ENCODE results near the gene TBX1. TPM values are rescaled to one million over a fixed set of nuclear protein-coding genes. Genes with fewer than 3 reads are reported as not detected.

The TBX1 gene
- total RNA-seq, 4 donors from 2014 or later = 1.6 to 7.0 (median 4.8) TPM

- WGBS = 16% methylated on average over 31 of the region's 43 CpGs
- H3K4me1 ChIP-seq = peaks cover 74% of the 10 kb centered on the region
Measured at GRCh38 chr22:19759427-19760057, 1.0 kb upstream of the TBX1 start.

DNA sequence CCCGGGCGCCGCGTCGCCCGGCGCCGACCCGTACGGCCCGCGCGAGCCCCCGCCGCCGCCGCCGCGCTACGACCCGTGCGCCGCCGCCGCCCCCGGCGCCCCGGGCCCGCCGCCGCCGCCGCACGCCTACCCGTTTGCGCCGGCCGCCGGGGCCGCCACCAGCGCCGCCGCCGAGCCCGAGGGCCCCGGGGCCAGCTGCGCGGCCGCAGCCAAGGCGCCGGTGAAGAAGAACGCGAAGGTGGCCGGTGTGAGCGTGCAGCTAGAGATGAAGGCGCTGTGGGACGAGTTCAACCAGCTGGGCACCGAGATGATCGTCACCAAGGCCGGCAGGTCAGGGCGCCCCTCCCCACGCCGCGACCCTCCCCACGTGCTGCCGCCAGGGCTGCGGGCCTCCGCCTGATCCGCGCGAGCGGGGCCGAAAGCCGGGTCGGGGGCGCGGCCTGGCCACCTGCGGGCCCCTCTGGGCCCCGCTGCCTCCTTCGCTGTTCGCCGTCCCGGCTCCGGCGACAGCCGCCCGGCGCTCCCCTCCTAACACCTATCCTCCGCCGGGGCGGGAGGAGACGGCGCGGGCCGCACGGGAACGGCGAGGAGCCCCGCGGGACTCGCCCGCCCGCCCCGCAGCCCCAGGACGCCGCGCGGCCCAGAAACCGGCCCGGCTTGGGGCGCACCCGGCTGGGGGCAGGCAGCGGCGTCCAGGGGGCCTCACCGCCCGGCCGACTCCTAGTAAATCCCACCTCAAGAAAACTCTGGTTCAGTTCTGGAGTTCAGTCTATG is 560 bp downstream of the TBX1 start:
- TF ChIP-seq POLR2A (IDR thresholded peaks at IDR 0.05) = no peak
- TF ChIP-seq EP300 (IDR thresholded peaks at IDR 0.05) = no peak
- TF ChIP-seq, protein P1, sequence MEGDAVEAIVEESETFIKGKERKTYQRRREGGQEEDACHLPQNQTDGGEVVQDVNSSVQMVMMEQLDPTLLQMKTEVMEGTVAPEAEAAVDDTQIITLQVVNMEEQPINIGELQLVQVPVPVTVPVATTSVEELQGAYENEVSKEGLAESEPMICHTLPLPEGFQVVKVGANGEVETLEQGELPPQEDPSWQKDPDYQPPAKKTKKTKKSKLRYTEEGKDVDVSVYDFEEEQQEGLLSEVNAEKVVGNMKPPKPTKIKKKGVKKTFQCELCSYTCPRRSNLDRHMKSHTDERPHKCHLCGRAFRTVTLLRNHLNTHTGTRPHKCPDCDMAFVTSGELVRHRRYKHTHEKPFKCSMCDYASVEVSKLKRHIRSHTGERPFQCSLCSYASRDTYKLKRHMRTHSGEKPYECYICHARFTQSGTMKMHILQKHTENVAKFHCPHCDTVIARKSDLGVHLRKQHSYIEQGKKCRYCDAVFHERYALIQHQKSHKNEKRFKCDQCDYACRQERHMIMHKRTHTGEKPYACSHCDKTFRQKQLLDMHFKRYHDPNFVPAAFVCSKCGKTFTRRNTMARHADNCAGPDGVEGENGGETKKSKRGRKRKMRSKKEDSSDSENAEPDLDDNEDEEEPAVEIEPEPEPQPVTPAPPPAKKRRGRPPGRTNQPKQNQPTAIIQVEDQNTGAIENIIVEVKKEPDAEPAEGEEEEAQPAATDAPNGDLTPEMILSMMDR (IDR thresholded peaks at IDR 0.05) = no peak
- no peak for TF ChIP-seq POLR2AphosphoS5 (IDR thresholded peaks at IDR 0.05)
- DNase-seq (ENCODE audit: low spot score in 2 of 2) = no peak
- Histone ChIP-seq H3K36me3 (no peaks in the 10 kb centered on the region), H3K27me3 (peaks cover 47% of the 10 kb centered on the region), H3K27ac (peak overlapping the region; percentile 39), H3K9me3 (no peaks in the 10 kb centered on the region), H3K4me3 (peak overlapping the region; percentile 51), H3K4me1 (peaks cover 70% of the 10 kb centered on the region)
- WGBS = 4% methylated on average over 18 of the region's 117 CpGs

More at GRCh38 chr22:19759427-19760057, 1.0 kb upstream of the TBX1 start:
- no peak for DNase-seq (ENCODE audit: low spot score in 2 of 2)
- H3K4me3 ChIP-seq = peak overlapping the region; percentile 51
- peak overlapping the region; percentile 22 for H3K27ac ChIP-seq
- H3K9me3 ChIP-seq = no peaks in the 10 kb centered on the region
- H3K36me3 ChIP-seq = no peaks in the 10 kb centered on the region
- TF ChIP-seq POLR2AphosphoS5 (IDR thresholded peaks at IDR 0.05) (no peak), POLR2A (IDR thresholded peaks at IDR 0.05) (no peak), EP300 (IDR thresholded peaks at IDR 0.05) (no peak)
- TF ChIP-seq, protein P1 (IDR thresholded peaks at IDR 0.05) = no peak
- H3K27me3 ChIP-seq = peaks cover 63% of the 10 kb centered on the region

DNA sequence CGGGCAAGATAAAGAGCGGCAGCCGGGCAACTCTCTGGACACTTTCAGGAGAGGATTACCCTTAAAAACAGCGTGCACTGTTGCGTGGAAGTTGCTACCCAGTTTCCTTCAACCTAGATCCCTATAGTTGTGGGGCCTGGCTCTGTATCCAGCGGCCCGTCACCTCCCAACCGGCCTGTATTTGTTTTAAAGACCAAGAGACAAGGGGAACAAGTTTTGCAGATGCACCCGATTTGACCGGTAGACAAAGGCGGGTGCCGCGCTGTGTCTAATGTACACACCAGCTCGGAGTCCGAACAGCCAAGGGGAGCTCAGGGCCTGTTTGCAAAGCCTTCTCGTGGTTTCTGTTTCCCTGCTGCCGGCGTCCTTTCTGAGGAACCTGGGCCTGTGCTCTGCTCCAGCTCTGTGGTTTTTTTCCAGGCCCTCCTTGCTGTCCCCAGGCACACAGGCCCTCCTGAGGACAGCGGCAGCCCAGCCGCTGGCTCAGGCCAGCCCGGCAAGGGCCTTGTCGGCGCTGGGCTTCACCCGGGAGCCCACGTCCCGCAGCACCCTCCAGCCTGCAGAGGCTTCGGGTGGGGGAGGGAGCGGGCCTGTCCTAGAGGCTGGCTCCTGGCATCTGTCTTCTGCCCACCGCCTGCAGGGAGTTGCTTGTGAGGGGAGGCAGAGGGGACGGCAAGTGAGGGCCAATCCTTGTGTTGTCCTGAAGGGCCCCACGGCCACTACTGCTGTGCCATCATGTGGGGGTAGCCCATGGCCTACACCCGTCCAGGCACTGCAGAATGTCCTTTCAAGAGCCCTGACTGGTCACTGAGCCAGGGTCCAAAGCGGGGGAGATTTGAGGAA is 1.4 kb downstream of the TBX1 start:
- Histone ChIP-seq H3K27ac (peak overlapping the region; percentile 39), H3K4me1 (peaks cover 67% of the 10 kb centered on the region), H3K27me3 (peaks cover 42% of the 10 kb centered on the region), H3K4me3 (peak overlapping the region; percentile 51), H3K36me3 (no peaks in the 10 kb centered on the region), H3K9me3 (no peaks in the 10 kb centered on the region)
- 80% methylated on average over 20 of the region's 33 CpGs for WGBS
- TF ChIP-seq EP300 (IDR thresholded peaks at IDR 0.05) (no peak), POLR2A (IDR thresholded peaks at IDR 0.05) (no peak), POLR2AphosphoS5 (IDR thresholded peaks at IDR 0.05) (no peak)
- TF ChIP-seq, protein P1 (IDR thresholded peaks at IDR 0.05) = no peak
- DNase-seq (ENCODE audit: low spot score in 2 of 2) = no peak

DNA sequence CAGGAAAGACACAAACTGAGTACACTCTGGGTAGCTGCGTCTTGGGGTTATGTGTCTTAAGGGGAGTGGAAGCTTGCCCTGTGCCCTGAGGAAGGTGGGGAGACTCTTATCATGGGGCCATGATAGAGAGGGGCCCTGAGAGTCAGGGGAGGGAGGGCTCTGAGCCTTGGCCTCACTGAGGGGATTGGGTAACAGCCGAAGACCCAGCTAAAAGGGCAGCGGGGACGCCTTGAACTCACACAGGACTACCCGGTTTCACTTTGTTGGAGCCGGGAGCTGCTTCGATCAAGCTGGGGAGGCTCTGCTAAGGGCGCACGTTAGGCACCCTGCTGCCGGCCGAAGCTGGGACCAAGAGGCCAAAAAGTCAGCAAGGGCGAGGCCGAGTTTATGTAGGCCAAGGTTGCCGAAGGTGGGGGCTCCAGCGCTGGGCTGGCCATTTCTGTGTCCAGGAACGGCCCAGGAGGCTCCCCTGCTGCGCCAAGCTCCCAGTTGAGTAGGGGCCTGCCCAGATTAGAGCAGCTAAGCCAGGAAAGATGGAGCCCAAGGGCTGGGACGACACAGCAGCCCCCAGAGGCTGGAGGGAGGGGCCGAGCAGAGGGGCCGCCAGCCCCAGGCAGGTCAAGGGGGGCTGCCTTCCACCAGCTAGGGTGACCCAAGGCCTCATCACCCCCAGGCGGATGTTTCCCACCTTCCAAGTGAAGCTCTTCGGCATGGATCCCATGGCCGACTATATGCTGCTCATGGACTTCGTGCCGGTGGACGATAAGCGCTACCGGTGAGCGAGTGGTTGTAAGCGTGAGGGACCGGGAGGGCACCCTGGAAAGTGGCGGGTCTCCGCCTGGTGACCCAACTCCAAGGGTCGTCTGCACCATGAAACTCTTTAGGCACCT is 2.2 kb downstream of the TBX1 start:
- TF ChIP-seq POLR2AphosphoS5 (IDR thresholded peaks at IDR 0.05) = no peak
- no peak for TF ChIP-seq EP300 (IDR thresholded peaks at IDR 0.05)
- TF ChIP-seq, protein P1 (IDR thresholded peaks at IDR 0.05) = no peak
- TF ChIP-seq POLR2A (IDR thresholded peaks at IDR 0.05) = no peak
- H3K4me3 ChIP-seq = peak overlapping the region; percentile 51
- H3K27me3 ChIP-seq = peaks cover 45% of the 10 kb centered on the region
- 88% methylated on average over 34 of the region's 34 CpGs for WGBS
- H3K36me3 ChIP-seq = no peaks in the 10 kb centered on the region
- peaks cover 66% of the 10 kb centered on the region for H3K4me1 ChIP-seq
- DNase-seq (ENCODE audit: low spot score in 2 of 2) = no peak
- peak overlapping the region; percentile 39 for H3K27ac ChIP-seq
- H3K9me3 ChIP-seq = no peaks in the 10 kb centered on the region
